GM18870 (cell line): ENCODE data around the gene CASP8.
"Not testable (repeated sequence)": the region's sequence is repeated elsewhere in the genome, so short reads cannot be mapped to it uniquely, and the experiment has no call there.

ENCODE experiments used
- ATAC-seq: cut with Tn5 transposase; IDR thresholded peaks from one replicate; pipeline ENCODE4 v1.9.1; 2021; ENCODE audit warnings: moderate library complexity; ENCODE audit not compliant: unreplicated experiment

The CASP8 gene

GRCh38 chr2:201260302-201260800 lies at the start of gene CASP8:
Gene CASP8 (plus strand): TSS chr2:201260536. CDS start chr2:201266487, 5,951 bp downstream.
- ATAC-seq = no peak

- no peak for ATAC-seq
Observed at GRCh38 chr2:201215963-201216362, 44.4 kb upstream of the CASP8 start.

- ATAC-seq = no peak
Observed at GRCh38 chr2:201216918-201217317, 43.4 kb upstream of the CASP8 start.

- no peak for ATAC-seq
Observed at GRCh38 chr2:201218780-201219179, 41.6 kb upstream of the CASP8 start.

- ATAC-seq = no peak
Observed at GRCh38 chr2:201219328-201220096, 40.8 kb upstream of the CASP8 start.

GRCh38 chr2:201220102-201220570 lies 40.2 kb upstream of the CASP8 start:
- no peak for ATAC-seq

- peak; percentile 83 for ATAC-seq
Observed at GRCh38 chr2:201223089-201224073, 37.0 kb upstream of the CASP8 start.

GRCh38 chr2:201228271-201228911 lies 31.9 kb upstream of the CASP8 start:
- no peak for ATAC-seq

- no peak for ATAC-seq
Observed at GRCh38 chr2:201228912-201229290, 31.4 kb upstream of the CASP8 start.

GRCh38 chr2:201231781-201232466 lies 28.4 kb upstream of the CASP8 start:
- peak; percentile 42 for ATAC-seq

GRCh38 chr2:201232467-201232815 lies 27.9 kb upstream of the CASP8 start:
- ATAC-seq = no peak

- ATAC-seq = peak; percentile 95
Observed at GRCh38 chr2:201233192-201233811, 27.0 kb upstream of the CASP8 start.

GRCh38 chr2:201233812-201234662 lies 26.3 kb upstream of the CASP8 start:
- peak; percentile 3 for ATAC-seq

- no peak for ATAC-seq
Observed at GRCh38 chr2:201234663-201235135, 25.6 kb upstream of the CASP8 start.

GRCh38 chr2:201235860-201236811 lies 24.2 kb upstream of the CASP8 start:
- no peak for ATAC-seq

GRCh38 chr2:201237486-201238123 lies 22.7 kb upstream of the CASP8 start:
- ATAC-seq = no peak

GRCh38 chr2:201239167-201239935 lies 21.0 kb upstream of the CASP8 start:
- ATAC-seq = not testable (repeated sequence)
